ENCODE measurements around the gene SLC35D2. TPM values are rescaled to one million over a fixed set of nuclear protein-coding genes. Genes with fewer than 3 reads are reported as not detected.
"Not testable (repeated sequence)": the region's sequence is repeated elsewhere in the genome, so short reads cannot be mapped to it uniquely, and the experiment has no call there.

The SLC35D2 gene
- total and polyA plus RNA-seq, 2 donors: 5.0 to 21.5 TPM

DNA sequence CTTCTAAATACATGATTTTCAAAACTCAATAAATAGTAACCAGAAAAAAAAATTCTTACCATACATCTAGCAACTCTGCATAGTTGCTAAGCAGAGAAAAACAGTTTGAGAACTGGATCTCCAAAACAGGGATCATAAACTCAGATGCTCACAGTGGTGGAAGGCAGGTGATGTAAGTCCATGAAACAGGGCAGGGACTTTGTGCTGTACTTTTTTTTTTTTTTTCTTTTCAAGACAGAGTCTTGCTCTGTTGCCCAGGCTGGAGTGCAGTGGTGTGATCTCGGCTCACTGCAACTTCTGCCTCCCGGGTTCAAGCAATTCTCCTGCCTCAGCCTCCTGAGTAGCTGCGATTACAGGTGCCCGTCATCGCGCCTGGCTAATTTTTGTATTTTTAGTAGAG, 76.6 kb downstream of the SLC35D2 start:
- not testable (repeated sequence) for DNase-seq (ENCODE audit: low read depth in 6 of 9, low spot score in 9 of 9); H3K4me3 ChIP-seq (ENCODE audit: low read length in 2 of 2); H3K27me3 ChIP-seq (ENCODE audit: control insufficient read depth in 2 of 2, insufficient read depth in 1 of 2, low read length in 1 of 2); H3K36me3 ChIP-seq (ENCODE audit: control insufficient read depth in 2 of 2, insufficient read depth in 2 of 2, low read length in 1 of 2); H3K4me1 ChIP-seq (ENCODE audit: control insufficient read depth in 2 of 2, insufficient read depth in 2 of 2, low read length in 2 of 2); H3K27ac ChIP-seq (ENCODE audit: low read depth in 1 of 2, low read length in 1 of 2); H3K9me3 ChIP-seq (ENCODE audit: control insufficient read depth in 2 of 2, insufficient read depth in 1 of 2, low read length in 1 of 2)
- 98% methylated on average over 6 of the region's 6 CpGs for WGBS

DNA sequence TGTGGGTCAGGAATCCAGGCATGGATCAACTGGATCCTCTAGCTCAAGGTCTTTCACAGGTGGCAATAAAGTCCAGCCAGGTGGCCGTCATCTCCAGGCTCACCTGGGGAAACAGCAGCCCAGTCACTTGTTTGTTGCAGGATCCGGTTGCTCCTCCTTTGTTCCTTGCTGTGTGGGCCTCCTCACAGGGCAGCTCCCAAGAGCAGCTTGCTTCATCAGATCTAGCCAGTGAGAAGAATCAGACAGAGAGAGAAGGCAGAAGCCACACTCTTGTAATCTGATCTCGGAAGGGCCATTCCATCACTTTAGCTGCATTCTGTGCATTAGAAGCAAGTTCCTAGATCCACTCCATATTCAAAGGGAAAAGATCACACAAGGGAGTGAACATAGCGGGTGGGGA, 78.3 kb downstream of the SLC35D2 start:
- Histone ChIP-seq H3K27me3 (ENCODE audit: control insufficient read depth in 2 of 2, insufficient read depth in 1 of 2, low read length in 1 of 2) (no peaks in the 10 kb centered on the region), H3K36me3 (ENCODE audit: control insufficient read depth in 2 of 2, insufficient read depth in 2 of 2, low read length in 1 of 2) (no peaks in the 10 kb centered on the region), H3K27ac (ENCODE audit: low read depth in 1 of 2, low read length in 1 of 2) (no peak overlapping the region), H3K9me3 (ENCODE audit: control insufficient read depth in 2 of 2, insufficient read depth in 1 of 2, low read length in 1 of 2) (no peaks in the 10 kb centered on the region), H3K4me1 (ENCODE audit: control insufficient read depth in 2 of 2, insufficient read depth in 2 of 2, low read length in 2 of 2) (no peaks in the 10 kb centered on the region), H3K4me3 (ENCODE audit: low read length in 2 of 2) (no peak overlapping the region)
- no peak for DNase-seq (ENCODE audit: low read depth in 6 of 9, low spot score in 9 of 9)
- WGBS: 69% methylated on average over 4 of the region's 4 CpGs

DNA sequence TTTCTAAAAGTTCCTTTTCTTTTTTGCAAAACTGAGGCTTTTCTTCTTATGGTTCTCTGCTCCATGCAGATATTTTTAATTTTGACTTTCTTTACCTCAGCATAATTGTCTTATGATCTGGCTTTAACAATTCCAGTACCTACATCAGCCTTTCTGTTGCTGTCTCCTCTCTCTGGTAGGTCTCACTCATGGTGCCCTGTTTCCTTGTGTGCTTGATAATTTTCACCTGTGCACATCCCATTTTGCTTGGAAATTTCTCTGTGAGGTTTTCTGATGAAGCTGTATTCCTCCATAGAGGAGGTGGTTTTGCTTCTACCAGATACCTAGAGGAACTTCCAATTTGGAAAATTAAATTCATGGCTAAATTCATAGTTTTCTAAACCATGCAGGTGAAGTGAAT, 79.3 kb downstream of the SLC35D2 start:
- Histone ChIP-seq H3K4me3 (ENCODE audit: low read length in 2 of 2) (no peak overlapping the region), H3K27ac (ENCODE audit: low read depth in 1 of 2, low read length in 1 of 2) (no peak overlapping the region), H3K4me1 (ENCODE audit: control insufficient read depth in 2 of 2, insufficient read depth in 2 of 2, low read length in 2 of 2) (no peaks in the 10 kb centered on the region), H3K36me3 (ENCODE audit: control insufficient read depth in 2 of 2, insufficient read depth in 2 of 2, low read length in 1 of 2) (no peaks in the 10 kb centered on the region), H3K9me3 (ENCODE audit: control insufficient read depth in 2 of 2, insufficient read depth in 1 of 2, low read length in 1 of 2) (no peaks in the 10 kb centered on the region), H3K27me3 (ENCODE audit: control insufficient read depth in 2 of 2, insufficient read depth in 1 of 2, low read length in 1 of 2) (no peaks in the 10 kb centered on the region)
- DNase-seq (ENCODE audit: low read depth in 6 of 9, low spot score in 9 of 9): no peak

DNA sequence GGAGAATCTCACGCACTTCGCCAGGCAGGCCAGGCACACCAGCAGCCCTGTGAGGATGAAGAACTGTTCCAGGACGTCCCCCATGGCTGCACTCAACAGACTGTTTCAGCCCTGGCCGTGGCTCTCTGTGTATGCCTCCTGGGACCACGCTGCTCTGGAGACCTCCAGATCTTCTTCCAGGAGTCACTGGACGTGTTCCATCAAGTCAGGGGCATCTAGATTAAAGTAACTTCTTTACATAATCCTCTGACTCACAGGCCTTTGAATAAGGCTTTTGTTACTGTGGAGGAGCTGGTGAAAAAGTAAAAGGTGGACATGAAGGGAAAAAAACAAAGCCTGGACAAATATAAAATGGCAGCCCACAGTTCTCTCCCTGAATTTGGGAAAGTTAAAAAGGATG, 81.5 kb downstream of the SLC35D2 start, which contains the start of gene HSD17B3:
Gene HSD17B3 (minus strand): TSS at position 156 of the 400 bp plus-strand sequence. CDS start 72 bp downstream, at position 84.
- Histone ChIP-seq H3K9me3 (ENCODE audit: control insufficient read depth in 2 of 2, insufficient read depth in 1 of 2, low read length in 1 of 2) (no peaks in the 10 kb centered on the region), H3K27me3 (ENCODE audit: control insufficient read depth in 2 of 2, insufficient read depth in 1 of 2, low read length in 1 of 2) (no peaks in the 10 kb centered on the region), H3K36me3 (ENCODE audit: control insufficient read depth in 2 of 2, insufficient read depth in 2 of 2, low read length in 1 of 2) (no peaks in the 10 kb centered on the region), H3K4me1 (ENCODE audit: control insufficient read depth in 2 of 2, insufficient read depth in 2 of 2, low read length in 2 of 2) (no peaks in the 10 kb centered on the region), H3K4me3 (ENCODE audit: low read length in 2 of 2) (no peak within 1 kb of the TSS), H3K27ac (ENCODE audit: low read depth in 1 of 2, low read length in 1 of 2) (no peak within 1 kb of the TSS)
- 90% methylated on average over 6 of the region's 6 CpGs for WGBS
- no peak for DNase-seq (ENCODE audit: low read depth in 6 of 9, low spot score in 9 of 9)

DNA sequence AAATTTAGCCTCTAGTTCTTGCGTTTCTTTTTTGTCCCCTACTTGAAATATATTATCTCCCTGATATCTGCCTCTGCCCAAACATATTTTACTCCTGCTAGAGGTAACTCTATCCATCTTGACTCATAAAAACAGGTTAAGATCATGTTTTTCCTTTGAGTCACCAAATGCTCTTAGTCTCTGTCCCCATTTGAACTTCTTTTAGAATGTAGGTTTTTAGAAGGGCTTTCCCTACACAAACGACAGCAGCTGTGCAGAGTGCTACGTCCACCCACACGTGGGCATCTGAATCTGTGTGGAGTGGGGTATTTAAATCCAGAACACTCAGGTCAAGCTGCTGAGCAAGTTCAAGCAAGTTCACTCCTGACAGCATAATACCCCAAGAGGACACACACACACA, 83.7 kb downstream of the SLC35D2 start:
- Histone ChIP-seq H3K27me3 (ENCODE audit: control insufficient read depth in 2 of 2, insufficient read depth in 1 of 2, low read length in 1 of 2) (no peaks in the 10 kb centered on the region), H3K4me3 (ENCODE audit: low read length in 2 of 2) (no peak overlapping the region), H3K36me3 (ENCODE audit: control insufficient read depth in 2 of 2, insufficient read depth in 2 of 2, low read length in 1 of 2) (no peaks in the 10 kb centered on the region), H3K4me1 (ENCODE audit: control insufficient read depth in 2 of 2, insufficient read depth in 2 of 2, low read length in 2 of 2) (no peaks in the 10 kb centered on the region), H3K9me3 (ENCODE audit: control insufficient read depth in 2 of 2, insufficient read depth in 1 of 2, low read length in 1 of 2) (no peaks in the 10 kb centered on the region), H3K27ac (ENCODE audit: low read depth in 1 of 2, low read length in 1 of 2) (no peak overlapping the region)
- 92% methylated on average over 4 of the region's 4 CpGs for WGBS
- no peak for DNase-seq (ENCODE audit: low read depth in 6 of 9, low spot score in 9 of 9)

DNA sequence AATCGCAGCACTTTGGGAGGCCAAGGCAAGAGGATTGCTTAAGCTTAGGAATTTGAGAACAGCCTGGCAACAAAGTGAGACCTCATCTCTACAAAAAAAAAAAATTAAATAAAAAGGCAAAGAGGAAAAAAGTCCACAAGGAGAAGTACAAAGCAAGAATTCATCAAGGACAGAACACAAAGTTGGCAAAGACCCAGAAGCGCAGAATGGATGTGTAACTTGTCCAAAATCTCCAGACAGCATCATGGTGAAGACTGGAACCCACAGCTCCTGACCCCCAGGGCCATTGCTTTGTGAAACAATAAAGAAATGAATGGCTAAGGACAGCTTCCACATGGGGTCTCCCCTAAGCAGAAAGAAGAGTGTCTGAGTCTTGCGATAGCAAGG, 89.4 kb downstream of the SLC35D2 start:
- WGBS: 98% methylated on average over 3 of the region's 3 CpGs
- H3K27ac ChIP-seq (ENCODE audit: low read depth in 1 of 2, low read length in 1 of 2): no peak overlapping the region
- no peaks in the 10 kb centered on the region for H3K27me3 ChIP-seq (ENCODE audit: control insufficient read depth in 2 of 2, insufficient read depth in 1 of 2, low read length in 1 of 2)
- H3K4me3 ChIP-seq (ENCODE audit: low read length in 2 of 2): no peak overlapping the region
- no peaks in the 10 kb centered on the region for H3K4me1 ChIP-seq (ENCODE audit: control insufficient read depth in 2 of 2, insufficient read depth in 2 of 2, low read length in 2 of 2)
- no peaks in the 10 kb centered on the region for H3K9me3 ChIP-seq (ENCODE audit: control insufficient read depth in 2 of 2, insufficient read depth in 1 of 2, low read length in 1 of 2)
- DNase-seq (ENCODE audit: low read depth in 6 of 9, low spot score in 9 of 9): no peak
- H3K36me3 ChIP-seq (ENCODE audit: control insufficient read depth in 2 of 2, insufficient read depth in 2 of 2, low read length in 1 of 2): no peaks in the 10 kb centered on the region

DNA sequence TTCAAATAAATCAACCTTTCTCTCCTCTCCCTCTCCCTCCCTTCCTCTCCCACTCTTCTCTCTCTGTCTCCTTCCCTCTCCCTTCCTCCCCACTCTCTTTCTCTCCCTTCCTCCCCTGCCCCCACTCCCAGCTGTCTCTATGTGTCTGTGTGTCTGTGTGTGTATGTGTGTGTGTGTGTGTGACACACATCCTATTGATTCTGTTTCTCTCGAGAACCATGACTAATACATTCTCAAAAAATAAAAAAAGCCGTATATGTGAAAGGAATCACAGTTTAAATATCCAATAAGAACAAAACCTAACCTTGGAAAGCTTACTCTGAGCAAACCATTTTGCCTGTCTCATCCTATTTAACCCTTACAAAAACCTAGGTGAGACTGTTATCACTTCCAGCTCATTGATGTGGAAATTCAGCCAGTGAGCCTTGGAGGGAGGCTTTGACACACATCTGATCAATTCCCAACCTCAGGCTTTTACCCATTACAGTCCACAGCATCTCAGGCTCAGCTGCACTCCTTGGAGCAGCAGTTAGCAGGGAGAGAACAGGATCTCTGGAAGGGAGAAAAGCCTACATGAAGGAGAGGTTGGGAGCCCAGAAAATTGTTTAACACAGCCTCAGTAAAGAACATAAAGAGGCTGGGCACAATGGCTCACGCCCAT, 89.9 kb downstream of the SLC35D2 start:
- no peaks in the 10 kb centered on the region for H3K4me1 ChIP-seq (ENCODE audit: control insufficient read depth in 2 of 2, insufficient read depth in 2 of 2, low read length in 2 of 2)
- H3K27ac ChIP-seq (ENCODE audit: low read depth in 1 of 2, low read length in 1 of 2): no peak overlapping the region
- no peaks in the 10 kb centered on the region for H3K27me3 ChIP-seq (ENCODE audit: control insufficient read depth in 2 of 2, insufficient read depth in 1 of 2, low read length in 1 of 2)
- no peaks in the 10 kb centered on the region for H3K36me3 ChIP-seq (ENCODE audit: control insufficient read depth in 2 of 2, insufficient read depth in 2 of 2, low read length in 1 of 2)
- no peaks in the 10 kb centered on the region for H3K9me3 ChIP-seq (ENCODE audit: control insufficient read depth in 2 of 2, insufficient read depth in 1 of 2, low read length in 1 of 2)
- no peak for DNase-seq (ENCODE audit: low read depth in 6 of 9, low spot score in 9 of 9)
- 82% methylated on average over 3 of the region's 3 CpGs for WGBS
- no peak overlapping the region for H3K4me3 ChIP-seq (ENCODE audit: low read length in 2 of 2)

DNA sequence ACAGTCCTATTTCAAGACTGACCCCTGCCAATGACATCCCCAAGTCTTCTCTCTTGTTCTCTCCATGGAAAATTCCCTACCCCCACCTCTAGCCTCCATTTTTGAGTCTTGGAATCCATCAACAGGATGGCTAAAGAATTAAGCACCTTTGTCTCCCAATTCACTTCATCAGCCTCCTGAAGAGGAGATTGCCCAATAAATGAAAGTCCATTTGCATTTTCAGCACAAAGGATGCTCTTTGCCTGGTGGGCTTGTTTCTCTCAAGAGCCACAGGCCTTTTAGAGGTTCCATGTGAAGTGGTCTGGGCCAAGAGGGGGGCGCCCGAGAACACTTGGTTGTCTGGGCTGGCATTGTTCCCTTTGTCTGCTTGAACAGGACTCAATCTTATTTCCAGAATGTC, 94.1 kb downstream of the SLC35D2 start:
- H3K9me3 ChIP-seq (ENCODE audit: control insufficient read depth in 2 of 2, insufficient read depth in 1 of 2, low read length in 1 of 2): no peaks in the 10 kb centered on the region
- WGBS: 97% methylated on average over 2 of the region's 2 CpGs
- H3K4me3 ChIP-seq (ENCODE audit: low read length in 2 of 2): no peak overlapping the region
- no peaks in the 10 kb centered on the region for H3K4me1 ChIP-seq (ENCODE audit: control insufficient read depth in 2 of 2, insufficient read depth in 2 of 2, low read length in 2 of 2)
- no peaks in the 10 kb centered on the region for H3K36me3 ChIP-seq (ENCODE audit: control insufficient read depth in 2 of 2, insufficient read depth in 2 of 2, low read length in 1 of 2)
- no peaks in the 10 kb centered on the region for H3K27me3 ChIP-seq (ENCODE audit: control insufficient read depth in 2 of 2, insufficient read depth in 1 of 2, low read length in 1 of 2)
- H3K27ac ChIP-seq (ENCODE audit: low read depth in 1 of 2, low read length in 1 of 2): no peak overlapping the region
- DNase-seq (ENCODE audit: low read depth in 6 of 9, low spot score in 9 of 9): no peak

DNA sequence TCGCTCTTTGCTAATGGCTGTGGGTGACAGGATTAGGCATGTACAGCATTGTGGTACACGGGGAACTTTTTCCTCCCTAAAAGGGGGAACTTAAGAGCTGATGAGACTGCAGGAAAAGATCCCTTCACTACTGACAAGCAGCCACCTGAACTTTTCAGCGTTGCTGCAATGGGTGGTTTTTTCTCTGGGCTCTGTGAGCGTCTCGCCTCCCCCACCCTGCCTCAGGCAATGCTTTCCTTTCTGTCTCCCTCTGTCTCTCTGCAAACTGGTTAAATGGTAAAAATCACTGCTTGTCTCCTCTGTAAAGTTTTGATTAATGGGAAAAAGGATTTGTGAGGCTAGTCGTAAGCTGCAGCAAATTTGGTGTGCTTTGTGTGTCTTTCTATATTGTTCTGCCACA, 101.9 kb downstream of the SLC35D2 start:
- Histone ChIP-seq H3K27ac (ENCODE audit: low read depth in 1 of 2, low read length in 1 of 2) (no peak overlapping the region), H3K27me3 (ENCODE audit: control insufficient read depth in 2 of 2, insufficient read depth in 1 of 2, low read length in 1 of 2) (no peaks in the 10 kb centered on the region), H3K4me3 (ENCODE audit: low read length in 2 of 2) (no peak overlapping the region), H3K9me3 (ENCODE audit: control insufficient read depth in 2 of 2, insufficient read depth in 1 of 2, low read length in 1 of 2) (no peaks in the 10 kb centered on the region), H3K36me3 (ENCODE audit: control insufficient read depth in 2 of 2, insufficient read depth in 2 of 2, low read length in 1 of 2) (no peaks in the 10 kb centered on the region), H3K4me1 (ENCODE audit: control insufficient read depth in 2 of 2, insufficient read depth in 2 of 2, low read length in 2 of 2) (no peaks in the 10 kb centered on the region)
- no peak for DNase-seq (ENCODE audit: low read depth in 6 of 9, low spot score in 9 of 9)
- 84% methylated on average over 6 of the region's 6 CpGs for WGBS

DNA sequence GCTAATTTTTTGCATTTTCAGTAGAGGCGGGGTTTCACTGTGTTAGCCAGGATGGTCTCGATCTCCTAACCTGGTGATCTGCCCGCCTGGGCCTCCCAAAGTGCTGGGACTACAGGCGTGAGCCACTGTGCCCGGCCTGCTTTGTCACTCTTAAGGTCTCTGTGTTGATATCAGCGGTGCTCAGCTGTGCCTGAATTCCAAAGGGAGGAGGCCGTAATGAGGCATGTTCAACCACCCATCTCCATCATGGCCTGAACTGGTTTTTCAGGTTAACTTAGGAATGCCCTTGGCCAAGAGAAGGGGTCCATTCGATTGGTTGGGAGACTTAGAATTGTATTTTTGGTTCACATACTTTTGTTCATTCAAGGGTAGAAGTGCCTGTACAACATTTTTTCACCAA, 103.6 kb downstream of the SLC35D2 start:
- H3K9me3 ChIP-seq (ENCODE audit: control insufficient read depth in 2 of 2, insufficient read depth in 1 of 2, low read length in 1 of 2): peaks cover 0 to 3% of the 10 kb centered on the region in 2 donors
- H3K36me3 ChIP-seq (ENCODE audit: control insufficient read depth in 2 of 2, insufficient read depth in 2 of 2, low read length in 1 of 2): no peaks in the 10 kb centered on the region
- WGBS: 97% methylated on average over 8 of the region's 8 CpGs
- H3K27me3 ChIP-seq (ENCODE audit: control insufficient read depth in 2 of 2, insufficient read depth in 1 of 2, low read length in 1 of 2): no peaks in the 10 kb centered on the region
- no peak overlapping the region for H3K27ac ChIP-seq (ENCODE audit: low read depth in 1 of 2, low read length in 1 of 2)
- H3K4me3 ChIP-seq (ENCODE audit: low read length in 2 of 2): no peak overlapping the region
- no peaks in the 10 kb centered on the region for H3K4me1 ChIP-seq (ENCODE audit: control insufficient read depth in 2 of 2, insufficient read depth in 2 of 2, low read length in 2 of 2)
- DNase-seq (ENCODE audit: low read depth in 6 of 9, low spot score in 9 of 9): no peak
